NCI-H524 (cell line): ENCODE measurements around the gene SPATS1.
"Not testable (repeated sequence)": the region's sequence is repeated elsewhere in the genome, so short reads cannot be mapped to it uniquely, and the experiment has no call there.

Experiments
- DNase-seq, 2 experiments: peaks; one replicate each; lab custom pipeline; 2025; lab: John Stamatoyannopoulos, UW

The SPATS1 gene

DNA sequence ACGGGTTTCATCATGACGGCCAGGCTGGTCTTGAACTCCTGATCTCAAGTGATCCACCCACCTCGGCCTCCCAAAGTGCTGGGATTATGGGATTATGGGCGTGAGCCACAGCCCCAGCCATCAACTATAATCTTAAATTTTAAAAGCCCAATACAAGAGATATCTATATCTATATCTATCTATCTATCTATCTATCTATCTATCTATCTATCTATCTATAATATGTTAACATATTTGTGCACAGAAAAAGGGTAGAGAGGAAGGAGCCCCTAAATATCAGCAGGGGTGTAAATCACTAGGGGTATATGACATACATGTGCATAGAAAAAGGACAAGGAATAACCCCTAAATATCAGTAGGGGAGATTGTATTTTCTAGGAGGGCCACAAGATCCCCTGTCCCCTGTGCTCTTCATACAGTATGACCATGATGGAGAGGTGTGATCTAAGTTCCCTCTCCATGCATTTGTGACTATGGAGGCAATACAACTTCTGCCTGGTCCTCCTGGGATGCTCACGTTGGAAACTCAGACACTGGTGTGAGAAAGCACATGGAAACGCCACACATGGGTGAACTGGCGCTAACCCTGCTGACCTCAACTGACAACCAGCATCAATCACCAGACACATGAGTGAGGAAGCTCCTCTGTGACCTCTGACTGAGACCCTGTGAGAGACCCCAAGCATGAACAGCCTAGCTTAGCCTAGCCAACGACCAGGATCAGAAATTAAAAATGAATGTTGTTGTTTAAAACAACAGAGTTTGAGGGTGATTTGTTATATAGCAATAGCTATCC lies 1.2 kb upstream of the SPATS1 start:
- no peak for DNase-seq

DNA sequence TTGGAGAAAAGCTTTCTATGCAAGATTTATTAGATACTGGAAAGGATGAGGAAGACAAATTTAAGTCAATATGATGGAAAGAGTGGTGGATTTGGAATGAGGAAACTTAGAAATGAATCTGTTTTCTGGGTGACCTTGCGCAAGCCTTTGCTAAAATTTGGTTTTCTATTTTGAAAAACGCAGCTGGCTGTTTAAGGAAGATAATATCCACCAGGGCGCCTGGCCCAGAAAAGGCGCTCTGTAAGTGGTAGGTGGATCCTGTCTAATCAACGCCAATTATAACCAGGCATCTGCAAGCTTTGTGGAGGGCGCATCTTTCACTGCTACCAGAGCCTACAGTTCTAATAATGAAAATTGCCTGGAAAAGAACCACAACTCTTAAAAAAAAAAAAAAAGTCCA lies 398 bp upstream of the SPATS1 start:
- DNase-seq = peak in 1 of 2 experiments; percentile 23

DNA sequence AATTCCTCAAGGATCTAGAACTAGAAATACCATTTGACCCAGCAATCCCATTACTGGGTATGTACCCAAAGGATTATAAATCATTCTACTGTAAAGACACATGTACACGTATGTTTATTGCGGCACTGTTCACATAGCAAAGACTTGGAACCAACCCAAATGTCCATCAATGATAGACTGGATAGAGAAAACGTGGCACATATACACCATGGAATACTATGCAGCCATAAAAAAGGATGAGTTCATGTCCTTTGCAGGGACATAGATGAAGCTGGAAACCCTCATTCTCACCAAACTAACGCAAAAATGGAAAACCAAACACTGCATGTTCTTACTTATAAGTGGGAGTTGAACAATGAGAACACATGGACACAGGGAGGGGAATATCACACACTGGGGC lies 4.4 kb downstream of the SPATS1 start:
- not testable (repeated sequence) for DNase-seq

DNA sequence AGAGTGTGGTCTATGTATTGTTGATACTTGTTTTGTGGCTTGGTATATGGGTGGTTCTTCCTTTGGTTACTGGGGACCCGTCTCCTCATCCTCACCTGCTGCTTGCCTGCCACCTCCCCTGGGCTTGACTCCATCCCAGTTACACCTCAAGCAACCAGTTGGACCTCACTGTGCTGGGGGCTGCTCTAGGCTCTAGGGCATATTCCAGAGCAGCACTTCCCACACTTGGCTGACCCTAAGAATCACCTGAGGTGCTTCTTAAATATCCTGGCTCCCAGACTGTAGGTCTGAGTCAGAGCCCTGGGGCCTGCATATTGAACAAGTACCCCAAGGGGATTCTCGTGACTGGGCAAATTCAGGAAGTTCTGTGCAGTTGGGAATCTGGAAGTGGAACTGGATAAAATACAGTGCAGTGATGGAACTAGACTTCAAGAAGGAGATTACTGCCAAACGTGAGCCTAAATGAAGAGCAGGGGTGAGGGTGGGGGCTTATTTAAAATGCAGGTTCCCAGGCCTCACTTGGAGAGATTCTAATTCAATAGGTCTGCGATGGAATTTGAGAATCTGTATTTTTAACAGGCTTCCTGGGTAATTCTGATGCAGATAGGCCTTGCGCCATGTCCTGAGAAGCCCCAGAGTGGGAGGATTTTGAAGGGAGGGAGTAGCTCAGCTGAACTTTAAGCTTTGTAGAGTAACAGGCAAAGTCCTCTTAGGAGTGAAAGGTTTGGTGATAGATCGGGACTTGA lies 7.6 kb downstream of the SPATS1 start:
- no peak for DNase-seq

DNA sequence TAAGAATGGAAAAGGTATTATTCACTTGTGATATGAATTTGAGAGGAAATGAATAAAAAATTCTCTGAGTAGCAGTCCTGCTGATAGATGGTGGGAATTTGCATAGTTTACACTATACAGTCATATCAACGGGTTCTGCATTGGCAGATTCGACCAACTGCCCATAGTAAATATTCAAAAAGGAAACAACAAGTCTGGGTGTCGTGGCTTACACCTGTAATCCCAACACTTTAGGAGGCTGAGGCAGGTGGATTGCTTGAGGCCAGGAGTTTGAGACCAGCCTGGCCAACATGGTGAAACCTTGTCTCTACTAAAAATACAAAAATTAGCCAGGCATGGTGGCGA lies 8.2 kb downstream of the SPATS1 start:
- not testable (repeated sequence) for DNase-seq

DNA sequence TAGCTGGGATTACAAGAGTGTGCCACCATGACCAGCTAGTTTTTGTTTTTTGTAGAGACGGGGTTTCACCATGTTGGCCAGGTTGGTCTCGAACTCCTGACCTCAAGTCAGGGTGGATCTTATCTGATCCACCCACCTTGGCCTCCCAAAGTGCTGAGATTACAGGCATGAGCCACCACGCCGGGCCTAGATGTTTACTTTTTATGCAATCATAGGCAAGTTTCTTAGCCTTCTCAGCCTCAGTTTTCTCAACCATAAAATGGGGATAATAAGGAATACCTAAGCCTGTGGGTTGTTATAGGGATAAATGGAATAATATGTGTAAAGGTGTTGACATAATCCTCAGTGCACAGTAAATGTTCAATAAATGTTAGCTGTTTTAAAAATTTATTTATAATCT lies 9.8 kb downstream of the SPATS1 start:
- no peak for DNase-seq

DNA sequence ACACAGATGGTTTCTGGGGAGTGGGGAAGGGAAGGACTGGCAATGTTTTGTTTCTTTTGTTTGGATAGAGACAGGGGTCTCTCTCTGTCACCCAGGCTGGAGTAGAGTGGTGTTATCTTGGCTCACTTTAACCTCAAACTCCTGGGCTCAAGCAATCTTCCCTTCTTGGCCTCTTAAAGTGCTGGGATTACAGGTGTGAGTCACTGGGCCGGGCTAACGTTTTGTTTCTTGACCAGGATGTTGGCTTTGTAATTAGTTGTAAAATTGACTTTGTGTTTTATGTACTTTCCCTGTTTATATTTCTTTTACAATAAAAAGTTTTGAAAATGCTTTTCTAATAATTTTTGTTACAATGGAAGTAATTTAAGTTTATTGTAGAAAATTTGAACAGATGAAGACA lies 10.9 kb downstream of the SPATS1 start:
- no peak for DNase-seq

DNA sequence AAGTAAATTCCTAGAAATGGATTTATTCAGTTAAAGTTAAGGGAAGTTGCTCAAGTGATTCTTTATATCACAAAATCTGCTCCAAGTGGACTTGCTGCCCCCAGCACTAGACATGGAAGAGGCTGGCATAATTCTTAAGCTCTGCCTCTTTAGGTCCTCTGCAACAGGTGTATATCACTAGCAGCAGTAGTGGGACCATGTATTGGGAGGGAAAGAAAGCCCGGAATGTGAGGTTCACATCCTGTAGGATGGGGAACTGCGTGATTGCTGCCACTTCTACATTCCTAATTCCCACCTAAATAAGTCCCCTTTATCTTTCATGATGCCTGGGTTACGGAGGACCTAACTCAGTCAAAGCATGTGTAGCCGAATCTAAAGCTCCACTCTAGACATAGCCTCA lies 13.2 kb downstream of the SPATS1 start:
- DNase-seq = no peak

DNA sequence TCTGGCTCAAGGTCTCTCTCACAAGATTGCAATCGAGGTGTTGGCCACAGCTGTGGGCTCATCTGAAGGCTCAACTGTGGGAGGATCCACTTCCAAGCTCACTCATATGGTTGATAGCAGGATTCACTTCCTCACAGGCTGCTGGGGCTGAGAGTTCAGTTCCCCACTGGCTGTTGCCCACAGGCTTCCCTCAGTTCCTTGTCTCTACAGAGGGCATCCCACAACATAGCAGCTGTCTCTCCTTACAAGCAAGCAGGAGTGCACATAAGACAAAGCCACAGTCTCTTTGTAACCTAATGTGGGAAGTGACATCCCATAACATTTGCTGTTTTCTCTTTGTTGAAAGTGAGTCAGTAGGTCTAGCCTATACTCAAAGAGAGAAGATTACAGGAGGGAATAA lies 14.0 kb downstream of the SPATS1 start:
- no peak for DNase-seq

DNA sequence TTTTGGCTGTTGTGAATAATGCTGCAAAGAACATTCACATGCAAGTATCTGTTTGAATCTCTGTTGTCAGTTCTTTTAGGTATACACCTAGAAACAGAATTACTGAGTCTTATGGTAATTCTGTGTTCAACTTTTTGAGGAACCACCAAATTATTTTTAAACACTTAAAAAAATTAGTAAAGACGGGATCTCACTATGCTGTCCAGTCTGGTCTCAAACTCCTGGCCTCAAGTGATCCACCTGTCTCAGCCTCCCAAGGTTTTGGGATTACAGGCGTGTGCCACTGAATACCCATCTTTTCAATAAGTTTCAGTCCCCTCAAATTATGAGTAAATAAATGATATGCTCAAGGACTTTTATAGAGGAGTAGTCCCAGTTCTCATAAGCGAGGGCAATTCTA lies 17.5 kb downstream of the SPATS1 start:
- no peak for DNase-seq

DNA sequence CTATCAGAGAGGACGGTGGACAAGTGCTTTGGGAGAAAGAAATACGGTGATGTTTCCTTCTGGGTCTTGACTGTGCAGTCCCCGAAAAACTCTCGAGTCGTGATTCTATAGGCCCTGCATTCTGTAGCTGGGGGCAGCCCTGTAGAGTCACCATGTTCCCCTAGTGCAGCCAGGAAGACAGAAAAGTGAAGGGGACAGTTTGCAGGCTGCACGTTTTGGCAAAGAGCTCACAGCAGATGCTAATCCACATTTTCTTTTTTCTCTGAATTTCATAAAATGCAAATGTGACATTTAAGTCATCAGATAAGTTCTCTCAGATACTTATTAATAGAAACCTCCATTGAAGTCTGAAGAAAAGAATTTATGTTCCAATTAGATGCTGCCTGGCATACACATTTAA lies 19.5 kb downstream of the SPATS1 start:
- no peak for DNase-seq

DNA sequence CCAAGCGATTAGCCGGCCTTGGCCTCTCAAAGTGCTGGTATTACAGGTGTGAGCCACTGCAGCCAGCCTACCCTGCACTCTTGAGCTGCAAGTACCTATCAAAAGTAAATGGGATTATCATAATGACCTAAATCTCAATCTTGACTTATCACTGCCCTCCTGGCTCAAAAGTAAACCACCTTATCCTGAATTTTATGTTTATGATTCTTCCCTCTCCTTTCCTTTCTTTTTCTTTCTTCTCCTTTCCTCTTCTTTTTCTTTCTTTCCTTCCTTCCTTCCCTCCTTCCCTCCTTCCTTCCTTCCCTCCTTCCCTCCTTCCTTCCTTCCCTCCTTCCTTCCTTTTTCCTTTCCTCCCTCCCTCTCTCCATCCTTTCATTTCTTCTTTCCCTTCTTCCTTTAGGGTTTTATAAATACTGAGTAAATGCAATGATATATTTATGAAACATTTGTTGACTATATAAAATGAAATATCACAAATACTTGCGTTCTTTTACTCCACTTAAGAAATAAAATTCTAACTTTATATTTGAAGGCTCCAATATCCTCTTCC lies 21.0 kb downstream of the SPATS1 start:
- peak in 1 of 2 experiments; percentile 46 for DNase-seq

DNA sequence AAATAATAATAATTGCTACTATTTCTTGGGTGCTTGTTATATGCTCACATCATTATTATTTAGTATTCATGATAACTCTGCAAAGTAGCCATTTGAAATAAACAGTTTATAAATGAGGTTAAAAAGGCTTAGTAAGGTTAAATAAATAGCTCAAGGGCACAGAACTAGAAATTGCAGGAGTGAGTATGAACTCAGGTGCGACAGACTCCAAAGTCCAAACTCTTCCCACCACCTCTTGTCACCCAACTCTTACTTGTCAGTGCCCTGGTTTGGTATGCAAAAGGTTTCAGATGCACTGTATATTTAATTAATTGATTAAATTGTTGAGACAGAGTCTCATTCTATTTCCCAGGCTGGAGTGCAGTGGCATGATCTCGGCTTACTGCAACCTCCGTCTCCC lies 24.3 kb downstream of the SPATS1 start:
- DNase-seq = no peak

DNA sequence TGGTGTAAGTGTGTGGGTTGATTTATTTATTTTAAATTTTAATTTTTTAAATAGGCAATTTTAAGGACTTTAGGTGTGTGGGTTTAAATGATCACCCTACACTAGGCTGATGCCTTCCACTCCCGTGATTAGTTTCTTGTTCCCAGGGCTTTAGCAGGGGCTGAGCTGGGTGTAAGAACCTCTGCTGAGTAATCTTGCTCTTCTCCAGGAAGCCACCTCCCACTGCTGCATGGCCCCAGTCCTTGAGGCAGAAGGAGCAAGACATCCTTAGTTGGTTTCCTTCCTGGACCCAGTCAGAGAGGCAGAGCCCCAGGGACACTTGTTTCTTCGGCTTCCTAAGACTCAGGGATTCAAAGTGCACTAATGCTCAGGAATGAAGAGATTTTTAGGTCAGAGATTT lies 25.2 kb downstream of the SPATS1 start:
- DNase-seq = no peak

DNA sequence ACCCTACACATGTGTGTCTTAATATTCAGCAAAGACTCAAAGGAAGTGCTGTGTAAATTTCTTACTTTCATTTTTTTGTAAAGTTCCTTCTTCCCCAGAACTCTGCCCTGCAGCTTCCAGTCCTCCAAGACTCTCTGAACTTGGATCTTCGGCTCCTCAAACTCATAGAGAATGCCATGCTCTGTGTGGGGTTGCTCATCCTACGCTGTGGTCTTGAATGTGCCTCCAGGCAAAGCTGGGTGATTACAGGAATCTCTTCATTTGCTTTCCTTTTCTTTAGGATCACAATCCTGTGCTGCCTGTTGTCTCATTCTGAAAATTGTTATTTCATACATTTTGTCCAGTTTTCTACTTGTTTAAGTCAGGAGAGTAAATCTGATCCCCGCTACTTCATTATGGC lies 30.6 kb downstream of the SPATS1 start:
- no peak for DNase-seq

DNA sequence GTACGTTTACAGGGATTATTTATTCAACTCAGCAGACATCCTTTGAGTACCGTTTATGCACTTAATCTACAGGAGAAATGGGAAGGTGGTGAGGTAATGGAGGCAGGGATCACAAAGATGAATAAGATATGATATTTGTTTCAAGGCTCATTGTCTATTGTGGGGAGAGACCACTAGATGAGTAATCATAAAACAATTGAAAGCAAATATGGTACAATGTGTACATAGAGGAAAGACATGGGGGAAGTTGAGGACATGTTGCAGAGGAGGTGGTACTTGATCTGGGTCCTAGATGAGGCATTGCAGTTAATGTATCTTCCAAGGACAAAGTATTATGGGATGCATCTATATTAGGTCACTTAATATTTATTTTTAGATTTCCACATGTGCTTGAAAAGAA lies 31.3 kb downstream of the SPATS1 start:
- DNase-seq = no peak

DNA sequence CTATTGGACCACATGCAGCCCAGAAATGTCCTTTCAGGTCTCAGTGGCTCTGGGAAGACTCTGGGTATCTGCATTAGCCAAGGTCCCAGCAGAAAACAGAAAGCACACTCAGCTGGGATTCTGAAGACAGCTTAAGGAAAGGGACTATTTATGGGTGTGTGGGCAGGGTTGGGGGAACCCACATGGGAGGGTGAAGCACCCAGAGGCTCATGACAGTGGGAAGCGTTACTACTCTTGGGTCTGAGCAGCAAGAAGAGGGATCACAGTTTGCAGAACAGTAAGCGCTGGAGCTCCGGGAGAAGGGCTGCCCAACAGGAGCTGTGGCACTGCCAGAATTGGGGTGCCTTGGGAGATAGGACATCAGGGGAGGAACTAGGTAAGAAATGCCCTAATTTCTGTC lies 32.6 kb downstream of the SPATS1 start:
- no peak for DNase-seq

DNA sequence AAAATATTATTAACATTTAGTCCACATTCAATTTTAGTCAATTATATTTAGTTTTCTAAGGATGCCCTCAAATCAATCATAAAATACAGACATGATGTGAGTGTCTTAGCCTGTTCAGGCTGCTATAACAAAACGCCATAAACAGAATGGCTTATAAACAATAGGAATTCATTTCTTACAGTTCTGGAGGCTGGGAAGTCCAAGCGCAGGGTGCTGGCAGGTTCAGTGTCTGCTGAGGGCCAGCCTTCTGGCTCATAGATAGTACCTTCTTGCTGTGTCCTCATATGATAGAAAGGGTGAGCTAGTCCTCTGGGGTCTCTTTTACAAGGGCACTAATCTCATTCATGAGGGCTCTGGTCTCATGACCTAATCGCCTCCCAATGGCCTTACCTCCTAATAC lies 35.0 kb downstream of the SPATS1 start:
- no peak for DNase-seq

DNA sequence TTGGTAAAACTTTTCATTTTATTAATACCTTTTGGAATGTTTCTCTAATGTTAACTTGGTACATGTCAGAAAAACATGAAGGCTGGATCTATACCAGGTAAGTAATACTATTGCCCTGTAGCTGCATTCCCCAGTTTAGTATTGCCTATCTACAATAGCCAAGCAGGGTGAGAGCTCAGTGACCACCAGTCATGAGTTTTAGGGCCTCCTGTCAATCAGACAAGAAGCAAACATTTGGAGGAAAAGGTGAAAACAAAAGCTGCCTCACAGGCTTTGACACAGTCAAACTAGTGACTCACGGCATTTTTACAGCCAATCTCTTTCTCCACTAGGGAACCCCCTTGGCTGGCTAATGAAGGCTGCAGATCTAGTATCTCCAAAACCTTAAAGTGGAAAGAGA lies 35.5 kb downstream of the SPATS1 start:
- no peak for DNase-seq

DNA sequence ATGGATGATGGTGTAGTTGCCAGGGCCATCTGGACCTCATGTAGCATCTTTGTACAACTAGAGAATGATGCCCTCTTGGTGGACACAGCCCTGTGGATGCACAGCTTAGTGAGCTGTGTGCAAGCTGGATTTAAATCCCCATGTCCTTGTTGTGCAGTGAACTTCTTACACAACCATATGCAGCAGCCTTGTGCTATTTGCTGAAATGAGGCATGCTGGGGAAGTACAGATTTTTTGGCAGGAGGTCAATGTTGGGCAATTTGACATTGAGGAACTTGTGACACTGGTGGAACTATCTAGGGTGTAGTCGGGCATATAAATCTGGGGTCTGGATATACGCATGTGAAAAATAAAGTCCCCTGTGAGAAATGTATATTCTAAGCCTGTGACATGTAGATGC lies 39.3 kb downstream of the SPATS1 start:
- no peak for DNase-seq

DNA sequence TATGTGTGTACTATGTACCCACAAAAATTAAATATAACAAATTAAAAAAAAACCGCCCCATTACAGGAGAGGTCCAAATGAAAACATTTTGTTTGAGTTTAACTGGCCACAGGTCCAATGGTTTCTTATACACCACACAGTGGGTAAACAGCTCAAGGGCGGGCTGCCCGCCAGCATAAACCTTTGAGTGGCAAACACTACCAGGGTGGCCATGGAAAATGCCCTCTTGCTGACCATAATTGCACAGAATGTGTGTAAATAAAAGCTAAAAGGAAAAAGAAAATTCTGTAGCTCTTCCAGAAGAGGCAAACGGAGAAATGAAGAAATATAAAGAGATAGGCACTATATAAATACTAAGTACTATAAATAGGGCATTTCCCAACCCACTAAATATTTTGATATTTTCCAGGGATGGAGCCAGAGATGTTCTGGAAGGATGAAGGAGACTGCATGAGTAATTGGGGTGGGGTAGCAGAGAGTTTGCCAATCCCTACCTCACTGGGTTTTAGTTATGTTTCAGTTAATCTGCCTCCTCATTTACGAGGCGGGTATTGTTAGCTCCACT lies 44.0 kb downstream of the SPATS1 start:
- DNase-seq = no peak

DNA sequence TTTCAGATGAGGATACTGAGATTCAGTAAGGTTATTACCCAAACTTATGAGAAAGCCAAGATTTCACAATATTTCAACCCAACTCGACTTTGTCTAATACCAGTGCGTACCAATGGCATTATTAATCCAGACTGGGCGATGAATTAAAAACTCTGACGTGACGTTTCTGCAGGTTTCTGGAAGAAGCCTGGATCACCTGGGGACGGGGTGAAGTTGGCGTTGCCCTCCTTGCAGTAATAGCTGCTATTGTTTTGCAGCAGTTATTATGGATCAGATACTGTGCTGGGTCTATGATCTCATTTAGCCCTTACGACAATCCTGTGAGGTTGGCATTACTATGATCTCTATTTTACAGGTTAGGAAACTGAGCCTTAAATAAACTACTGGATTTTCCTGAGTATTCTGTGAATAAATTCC lies 44.5 kb downstream of the SPATS1 start:
- DNase-seq = no peak
